ENCODE results near the gene MEIOSIN. TPM values are rescaled to one million over a fixed set of nuclear protein-coding genes. Genes with fewer than 3 reads are reported as not detected.
"Not testable (repeated sequence)": the region's sequence is repeated elsewhere in the genome, so short reads cannot be mapped to it uniquely, and the experiment has no call there.

The MEIOSIN gene
- total RNA-seq, 1 experiment from 2014 or later, result not detected

- POLR2A ChIA-PET, result interaction anchor here (1.0 to 2.6 kb wide), 5 partner anchors 14 to 107 kb away, joined by 3 to 41 read pairs (median 6); partner anchors contain the start of genes DMPK, QPCTL, SIX5 and SNRPD2
- intact Hi-C loops (cut with micrococcal nuclease), result loop anchor here (1.0 kb wide), 1 partner anchor 29 kb away; no protein-coding TSS in a partner anchor
Measured at GRCh38 chr19:45798995-45799517, 65.8 kb downstream of the MEIOSIN start.

GRCh38 chr19:45799541-45799940 is 66.3 kb downstream of the MEIOSIN start:
- POLR2A ChIA-PET, result interaction anchor here (1.0 to 2.6 kb wide), 5 partner anchors 13 to 107 kb away, joined by 3 to 41 read pairs (median 6); partner anchors contain the start of genes DMPK, QPCTL, SIX5 and SNRPD2
- CTCF ChIA-PET, result interaction anchor here (0.5 to 2.8 kb wide), 23 partner anchors 9 to 759 kb away, joined by 3 to 20 read pairs (median 3); partner anchors contain the start of genes DMPK, RSPH6A and SIX5
- H3K9me3 Mint-ChIP-seq (ENCODE audit: unreplicated experiment); H3K27me3 Mint-ChIP-seq (ENCODE audit: insufficient read depth, unreplicated experiment); H3K4me1 Mint-ChIP-seq (ENCODE audit: insufficient read depth, unreplicated experiment); H3K36me3 Mint-ChIP-seq (ENCODE audit: insufficient read depth, unreplicated experiment); H3K27ac Mint-ChIP-seq (ENCODE audit: low read depth, unreplicated experiment); BruUV-seq (replicated peaks); H3K4me3 Mint-ChIP-seq (ENCODE audit: unreplicated experiment); DNase-seq (ENCODE audit: unreplicated experiment): not testable (repeated sequence)
- intact Hi-C loops (cut with micrococcal nuclease), result loop anchor here (1.0 kb wide), 1 partner anchor 29 kb away; no protein-coding TSS in a partner anchor

More at GRCh38 chr19:45798995-45799517, 65.8 kb downstream of the MEIOSIN start:
- Mint-ChIP-seq H3K9me3 (ENCODE audit: unreplicated experiment) (no peaks in the 10 kb centered on the region), H3K27ac (ENCODE audit: low read depth, unreplicated experiment) (no peak overlapping the region), H3K27me3 (ENCODE audit: insufficient read depth, unreplicated experiment) (no peaks in the 10 kb centered on the region), H3K36me3 (ENCODE audit: insufficient read depth, unreplicated experiment) (peaks cover 6% of the 10 kb centered on the region), H3K4me3 (ENCODE audit: unreplicated experiment) (no peak overlapping the region), H3K4me1 (ENCODE audit: insufficient read depth, unreplicated experiment) (no peaks in the 10 kb centered on the region)
- peak; percentile 77 for DNase-seq (ENCODE audit: unreplicated experiment)
- TF ChIP-seq CTCF (IDR thresholded peaks at IDR 0.05; ENCODE audit: unreplicated experiment), result peak; percentile 80
- CTCF ChIA-PET, result interaction anchor here (0.5 to 2.8 kb wide), 25 partner anchors 9 to 758 kb away, joined by 3 to 20 read pairs (median 3); partner anchors contain the start of genes DMPK, RSPH6A and SIX5
- BruUV-seq (replicated peaks), result no TSS peak

- peak; percentile 59 for DNase-seq (ENCODE audit: unreplicated experiment)
- H3K4me1 Mint-ChIP-seq (ENCODE audit: insufficient read depth, unreplicated experiment), result no peaks in the 10 kb centered on the region
- POLR2A ChIA-PET, result interaction anchor here (1.0 to 2.6 kb wide), 3 partner anchors 17 to 108 kb away, joined by 3 to 41 read pairs (median 6); partner anchors contain the start of genes DMPK, QPCTL, SIX5 and SNRPD2
- CTCF ChIA-PET, result interaction anchor here (0.6 to 2.8 kb wide), 12 partner anchors 8 to 120 kb away, joined by 3 to 20 read pairs (median 4); partner anchors contain the start of gene SIX5
- intact Hi-C loops (cut with micrococcal nuclease), result no loop called here
- no peak for TF ChIP-seq CTCF (IDR thresholded peaks at IDR 0.05; ENCODE audit: unreplicated experiment)
- no peak overlapping the region for H3K27ac Mint-ChIP-seq (ENCODE audit: low read depth, unreplicated experiment)
- no peaks in the 10 kb centered on the region for H3K27me3 Mint-ChIP-seq (ENCODE audit: insufficient read depth, unreplicated experiment)
- H3K9me3 Mint-ChIP-seq (ENCODE audit: unreplicated experiment), result no peaks in the 10 kb centered on the region
- peaks cover 6% of the 10 kb centered on the region for H3K36me3 Mint-ChIP-seq (ENCODE audit: insufficient read depth, unreplicated experiment)
- BruUV-seq (replicated peaks), result no TSS peak
- no peak overlapping the region for H3K4me3 Mint-ChIP-seq (ENCODE audit: unreplicated experiment)
Measured at GRCh38 chr19:45800070-45800553, 66.9 kb downstream of the MEIOSIN start.

GRCh38 chr19:45801603-45802175 is 68.5 kb downstream of the MEIOSIN start:
- H3K9me3 Mint-ChIP-seq (ENCODE audit: unreplicated experiment), result no peaks in the 10 kb centered on the region
- no peak overlapping the region for H3K27ac Mint-ChIP-seq (ENCODE audit: low read depth, unreplicated experiment)
- peaks cover 6% of the 10 kb centered on the region for H3K36me3 Mint-ChIP-seq (ENCODE audit: insufficient read depth, unreplicated experiment)
- no peaks in the 10 kb centered on the region for H3K27me3 Mint-ChIP-seq (ENCODE audit: insufficient read depth, unreplicated experiment)
- no TSS peak for BruUV-seq (replicated peaks)
- H3K4me1 Mint-ChIP-seq (ENCODE audit: insufficient read depth, unreplicated experiment), result peaks cover 9% of the 10 kb centered on the region
- POLR2A ChIA-PET, result interaction anchor here (0.6 to 1.3 kb wide), 3 partner anchors 32 to 85 kb away, joined by 3 to 4 read pairs (median 3); no protein-coding TSS in a partner anchor
- CTCF ChIA-PET, result interaction anchor here (0.8 to 2.1 kb wide), 5 partner anchors 16 to 32 kb away, joined by 3 to 5 read pairs (median 4); partner anchors contain the start of gene SIX5
- no peak for TF ChIP-seq CTCF (IDR thresholded peaks at IDR 0.05; ENCODE audit: unreplicated experiment)
- intact Hi-C loops (cut with micrococcal nuclease), result no loop called here
- DNase-seq (ENCODE audit: unreplicated experiment), result no peak
- H3K4me3 Mint-ChIP-seq (ENCODE audit: unreplicated experiment), result no peak overlapping the region
